Naive thymus-derived CD8-positive, alpha-beta T cell (primary cell): Measurements from ENCODE around the gene STX16. TPM values are rescaled to one million over a fixed set of nuclear protein-coding genes. Genes with fewer than 3 reads are reported as not detected.

Experiments
- ATAC-seq, 2 donors: fragments of 150-1000 bp; cut with Tn5 transposase in 1 of 2; sonication (Bioruptor Pico), chemical (Tn5 transposase) in 1 of 2; 1 replicate in 1 of 2; 2 replicates in 1 of 2; pipeline ENCODE4 v1.10.0; 2021; ENCODE audit warnings: mild to moderate bottlenecking in 2 of 2, moderate library complexity in 2 of 2
- POLR2A ChIA-PET: fragments of 350-600 bp; sonication (Branson Sonifier 250); formaldehyde crosslinking; loops from one replicate; lab custom pipeline; 2021; ENCODE audit warnings: antibody characterized with exemption; lab: Charles Lee
- DNase-seq, 10 donors: peaks; one replicate each; pipeline versions ENCODE4 v3.0.0 to v3.0.0-alpha.2; 2020 to 2022
- H3K27ac Mint-ChIP-seq, 10 donors: one replicate each; pipeline ENCODE4 v1.8.0; 2020 to 2022; ENCODE audit warnings: mild to moderate bottlenecking in 10 of 10, mixed read lengths in 10 of 10, moderate library complexity in 4 of 10, inconsistent platforms in 1 of 10
- H3K27me3 Mint-ChIP-seq, 5 donors: one replicate each; pipeline ENCODE4 v1.8.0; 2021 to 2022; ENCODE audit warnings: mixed read lengths in 5 of 5
- H3K36me3 Mint-ChIP-seq, 3 donors: one replicate each; pipeline ENCODE4 v1.8.0; 2020 to 2022; ENCODE audit warnings: mixed read lengths in 3 of 3, mild to moderate bottlenecking in 2 of 3, inconsistent platforms in 1 of 3
- H3K4me1 Mint-ChIP-seq, 4 donors: one replicate each; pipeline ENCODE4 v1.8.0; 2021 to 2022; ENCODE audit warnings: mixed read lengths in 4 of 4
- H3K4me3 Mint-ChIP-seq, 10 donors: one replicate each; pipeline ENCODE4 v1.8.0; 2020 to 2022; ENCODE audit warnings: mild to moderate bottlenecking in 10 of 10, mixed read lengths in 10 of 10, moderate library complexity in 6 of 10, inconsistent platforms in 1 of 10
- H3K9me3 Mint-ChIP-seq, 9 donors: one replicate each; pipeline ENCODE4 v1.8.0; 2020 to 2022; ENCODE audit warnings: mixed read lengths in 9 of 9, mild to moderate bottlenecking in 3 of 9, inconsistent platforms in 1 of 9, moderate library complexity in 1 of 9
- polyA plus RNA-seq, 3 donors: library from polyadenylated mRNA; unstranded; fragments of 300-500 nt; fragmentation: Illumina TruSeq; gene quantifications; one replicate each; pipeline ENCODE4 v1.2.3, GENCODE V29; 2021
- total RNA-seq, 8 experiments: library from RNA in 2 of 8; stranded (reverse) in 2 of 8; gene quantifications; one replicate each; pipeline ENCODE4 v1.2.3 and lab custom pipeline; 2021 to 2026

Gene STX16
- total and polyA plus RNA-seq, 5 experiments from 2014 or later: 23.2 to 205 (median 35.9) TPM

DNA sequence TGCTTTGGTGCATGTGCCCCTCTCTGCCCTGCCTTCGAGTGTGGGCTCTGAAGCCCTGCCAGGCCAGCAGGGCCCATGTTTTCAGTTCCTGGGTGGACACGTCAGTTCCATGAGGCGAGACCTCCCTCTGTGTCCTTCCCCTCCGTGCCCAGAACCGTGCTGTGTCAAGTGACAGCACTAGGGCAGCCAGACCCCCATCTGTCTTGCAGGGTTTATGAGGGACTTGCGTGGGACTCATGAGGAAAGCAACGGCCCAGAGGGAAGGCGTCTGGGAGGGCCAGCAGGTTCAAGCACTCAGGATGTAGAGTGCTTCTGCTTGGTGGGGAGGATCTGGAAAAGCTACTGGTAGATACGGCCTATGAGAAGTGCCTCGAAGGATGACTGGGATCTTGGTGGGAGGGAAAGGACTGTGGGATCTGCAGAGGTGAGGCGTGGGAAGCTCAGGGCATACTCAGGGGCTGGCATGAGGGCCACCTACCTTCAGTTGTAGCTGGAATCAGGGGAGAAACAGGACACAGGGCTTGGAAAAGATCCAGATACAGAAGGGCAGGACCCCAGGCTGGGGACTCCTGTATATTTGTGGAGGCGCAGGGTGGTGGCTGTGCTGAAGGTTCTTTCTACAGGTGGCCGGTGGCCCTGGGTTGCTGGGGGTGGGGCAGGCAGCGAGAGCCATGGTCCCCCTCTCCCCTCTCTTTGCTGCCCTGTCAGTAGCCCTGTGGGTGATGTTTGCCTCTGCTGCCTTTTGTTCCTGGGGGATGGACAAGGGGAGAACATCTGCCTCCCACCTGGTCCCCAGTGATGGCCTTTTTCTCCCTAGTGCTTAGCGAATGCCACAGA is 47.0 kb downstream of the STX16 start:
- Mint-ChIP-seq H3K36me3 (peaks cover 0 to 22% (median 9%) of the 10 kb centered on the region in 3 donors), H3K27me3 (no peaks in the 10 kb centered on the region), H3K4me1 (peaks cover 2 to 16% (median 11%) of the 10 kb centered on the region in 4 donors), H3K4me3 (no peak overlapping the region), H3K9me3 (no peaks in the 10 kb centered on the region), H3K27ac (peak overlapping the region in 2 of 10 donors; percentile 1 to 40)
- peak in 1 of 10 donors; percentile 51 for DNase-seq
- POLR2A ChIA-PET: interaction anchor here (2.1 kb wide), 1 partner anchor 47 kb away, joined by 12 read pairs; the partner anchor contains the start of gene STX16
- no peak for ATAC-seq

DNA sequence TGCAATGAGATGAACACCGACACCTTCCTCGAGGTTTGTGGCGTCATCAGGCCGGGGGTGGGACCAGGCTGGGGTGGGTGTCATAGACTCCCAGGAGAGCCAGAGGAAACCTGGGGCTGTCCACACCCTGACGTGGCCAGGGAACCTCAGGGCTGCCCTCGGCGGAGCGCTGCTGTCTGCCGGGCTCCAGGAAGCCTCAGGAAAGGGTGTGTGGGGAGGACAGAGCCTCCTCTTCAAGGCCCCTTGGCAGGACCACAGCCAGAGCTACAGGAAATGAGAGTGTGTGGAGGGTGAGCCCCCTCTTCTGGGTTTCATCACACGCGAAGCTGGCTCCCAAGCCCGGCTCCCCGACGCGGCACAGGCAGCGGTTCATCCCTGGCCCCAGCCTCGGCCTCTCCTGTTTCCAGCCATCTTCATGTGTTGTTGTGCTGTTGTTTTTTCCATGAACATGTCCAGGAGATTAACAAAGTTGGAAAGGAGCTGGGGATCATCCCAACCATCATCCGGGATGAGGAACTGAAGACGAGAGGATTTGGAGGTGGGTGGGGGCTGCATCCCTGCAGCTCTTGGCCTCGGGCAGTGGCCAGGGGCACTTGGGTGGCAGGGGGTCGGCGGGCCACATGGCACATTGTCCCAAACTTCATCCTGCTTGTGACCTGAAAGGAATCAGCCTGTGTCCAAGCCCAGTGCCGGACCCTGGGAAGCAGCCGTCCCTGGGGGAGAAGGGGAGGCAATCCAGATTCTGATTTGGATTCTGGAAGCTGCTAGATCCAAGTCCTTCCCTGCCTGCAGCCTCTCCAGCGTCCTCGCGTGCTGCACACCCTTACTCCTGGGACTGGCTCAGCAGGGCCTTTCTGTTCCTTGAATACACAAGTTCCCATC is 47.9 kb downstream of the STX16 start:
- no peak for ATAC-seq
- H3K27me3 Mint-ChIP-seq: no peaks in the 10 kb centered on the region
- H3K9me3 Mint-ChIP-seq: no peaks in the 10 kb centered on the region
- peaks cover 0 to 31% (median 17%) of the 10 kb centered on the region in 3 donors for H3K36me3 Mint-ChIP-seq
- peak overlapping the region in 1 of 10 donors; percentile 1 for H3K27ac Mint-ChIP-seq
- DNase-seq: peak in 1 of 10 donors; percentile 50
- H3K4me1 Mint-ChIP-seq: peaks cover 0 to 9% (median 5%) of the 10 kb centered on the region in 4 donors
- no peak overlapping the region for H3K4me3 Mint-ChIP-seq
- POLR2A ChIA-PET: no interaction called here

DNA sequence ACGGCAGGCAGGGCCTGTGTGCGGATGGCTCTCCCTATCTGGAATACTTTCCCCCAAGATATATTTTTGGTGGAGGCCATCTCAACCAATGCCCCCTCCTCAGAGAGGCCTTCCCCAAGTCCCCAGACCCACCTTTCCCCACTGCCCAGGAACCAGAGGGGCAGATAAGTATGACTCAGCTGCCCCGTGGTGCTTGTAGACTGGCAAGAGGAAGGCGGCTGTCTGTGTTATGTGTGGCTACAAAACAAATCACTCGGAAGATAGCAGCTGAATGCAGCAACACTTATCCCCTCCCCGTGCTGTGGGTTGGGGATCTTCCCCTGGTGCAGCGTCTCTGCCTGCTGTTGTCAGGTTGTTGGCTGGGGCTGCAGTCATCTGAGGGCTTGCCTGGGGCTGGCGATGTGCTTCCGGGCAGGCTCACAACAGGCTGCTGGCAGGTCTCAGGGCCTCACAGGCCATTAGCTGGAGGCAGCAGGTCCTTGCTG is 48.6 kb downstream of the STX16 start:
- Mint-ChIP-seq H3K4me3 (no peak overlapping the region), H3K4me1 (peaks cover 2 to 6% (median 5%) of the 10 kb centered on the region in 4 donors)
- POLR2A ChIA-PET: no interaction called here

DNA sequence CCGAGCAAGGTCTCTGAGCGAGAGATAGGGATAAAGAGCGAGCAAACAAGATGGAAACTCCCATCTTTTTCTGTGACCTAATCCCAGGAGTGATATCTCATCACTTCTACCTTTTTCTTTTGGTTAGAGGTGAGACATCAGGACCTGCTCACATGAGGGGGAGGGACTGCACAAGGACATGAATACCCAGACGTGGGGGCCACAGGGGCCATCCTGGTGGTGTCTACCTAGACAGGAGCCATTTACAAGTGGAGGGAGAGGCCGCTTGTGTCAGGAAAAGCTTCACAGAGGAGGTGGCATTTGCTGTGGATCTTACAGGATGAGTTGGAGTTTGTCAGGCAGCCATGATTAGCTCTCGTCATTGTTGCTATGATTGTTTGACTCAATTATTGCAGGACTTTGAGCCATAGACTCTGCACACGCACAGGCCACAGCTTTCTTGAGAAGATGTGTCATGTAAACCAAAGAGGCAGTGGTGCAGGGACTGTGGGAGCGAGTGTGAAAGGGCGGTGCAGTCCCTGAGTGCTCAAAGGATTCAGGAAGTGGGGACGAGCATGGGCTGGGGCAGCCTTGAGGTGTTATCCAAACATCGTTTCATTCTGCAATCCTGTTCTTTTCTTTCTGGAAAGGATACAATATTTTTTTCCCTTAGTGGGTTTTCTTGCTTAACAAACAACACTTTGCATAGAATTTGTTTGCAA is 49.2 kb downstream of the STX16 start:
- no peaks in the 10 kb centered on the region for H3K9me3 Mint-ChIP-seq
- DNase-seq (peak in 1 of 10 donors; percentile 22), ATAC-seq (no peak)
- H3K36me3 Mint-ChIP-seq: peaks cover 3 to 42% (median 19%) of the 10 kb centered on the region in 3 donors
- H3K27me3 Mint-ChIP-seq: no peaks in the 10 kb centered on the region
- H3K27ac Mint-ChIP-seq: peak overlapping the region in 4 of 10 donors; percentile 34 to 63 (median 54)
- POLR2A ChIA-PET: no interaction called here
- no peak overlapping the region for H3K4me3 Mint-ChIP-seq
- H3K4me1 Mint-ChIP-seq: peaks cover 2 to 6% (median 5%) of the 10 kb centered on the region in 4 donors

More for the DNA sequence above, 48.6 kb downstream of the STX16 start:
- DNase-seq (peak in 1 of 10 donors; percentile 57), ATAC-seq (no peak)
- no peaks in the 10 kb centered on the region for H3K9me3 Mint-ChIP-seq
- H3K27ac Mint-ChIP-seq: no peak overlapping the region
- peaks cover 1 to 36% (median 19%) of the 10 kb centered on the region in 3 donors for H3K36me3 Mint-ChIP-seq
- H3K27me3 Mint-ChIP-seq: no peaks in the 10 kb centered on the region

DNA sequence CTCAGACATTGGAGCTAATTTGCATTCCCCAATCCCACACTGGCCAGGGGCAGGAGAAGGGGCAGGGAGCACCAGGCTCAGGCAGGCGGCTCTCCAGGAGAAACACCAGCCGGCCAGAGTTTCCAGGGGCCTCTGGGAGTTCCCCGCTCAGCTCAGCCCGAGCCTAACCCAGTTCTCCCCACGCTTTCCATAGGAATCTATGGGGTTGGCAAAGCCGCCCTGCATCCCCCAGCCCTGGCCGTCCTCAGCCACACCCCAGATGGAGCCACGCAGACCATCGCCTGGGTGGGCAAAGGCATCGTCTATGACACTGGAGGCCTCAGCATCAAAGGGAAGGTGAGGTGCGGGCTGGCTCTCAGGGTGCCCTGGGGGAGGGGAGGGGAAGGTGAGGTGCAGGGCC is 49.7 kb downstream of the STX16 start:
- Mint-ChIP-seq H3K9me3 (no peaks in the 10 kb centered on the region), H3K4me3 (no peak overlapping the region), H3K27ac (no peak overlapping the region), H3K4me1 (peaks cover 2 to 6% (median 5%) of the 10 kb centered on the region in 4 donors), H3K36me3 (peaks cover 3 to 48% (median 19%) of the 10 kb centered on the region in 3 donors), H3K27me3 (no peaks in the 10 kb centered on the region)
- ATAC-seq: no peak
- POLR2A ChIA-PET: no interaction called here
- peak in 1 of 10 donors; percentile 32 for DNase-seq

DNA sequence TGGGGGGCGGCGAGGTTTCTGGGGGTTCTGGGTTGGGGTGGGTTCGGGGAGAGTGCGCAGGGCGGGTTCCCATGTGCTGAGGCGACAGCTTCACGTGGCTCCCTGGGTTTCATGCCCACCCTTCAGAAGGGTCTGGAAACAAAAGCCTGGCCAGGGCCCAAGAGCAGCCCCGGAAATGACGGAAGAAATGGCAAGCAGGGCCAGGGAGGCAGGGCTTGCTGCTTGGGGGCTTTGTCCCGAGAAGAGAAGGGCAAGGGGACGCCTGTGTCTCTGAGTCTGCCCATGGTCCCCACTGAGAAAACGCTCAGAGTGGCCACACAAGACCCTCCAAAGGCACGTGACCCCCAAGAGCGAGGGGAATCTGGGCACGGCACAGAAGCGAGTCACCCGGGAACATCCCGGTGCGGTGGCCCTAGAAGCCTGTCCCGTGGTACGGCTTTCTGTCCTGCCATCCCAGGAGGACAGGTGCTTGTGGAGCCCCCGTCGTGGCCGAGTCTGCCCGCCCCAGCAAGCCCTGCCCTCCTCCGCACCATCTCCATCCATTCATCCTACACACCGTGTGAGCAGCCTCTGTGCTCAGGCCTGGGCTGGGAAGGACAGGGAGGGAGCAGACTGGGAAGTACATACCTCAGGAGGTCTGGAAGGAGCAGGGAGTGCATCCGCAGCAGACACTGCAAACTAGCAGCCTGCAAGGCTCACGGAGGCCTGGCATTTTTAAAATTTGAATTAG is 50.5 kb downstream of the STX16 start:
- no peak for ATAC-seq
- peak in 1 of 10 donors; percentile 61 for DNase-seq
- H3K9me3 Mint-ChIP-seq: no peaks in the 10 kb centered on the region
- no peak overlapping the region for H3K4me3 Mint-ChIP-seq
- no peaks in the 10 kb centered on the region for H3K27me3 Mint-ChIP-seq
- H3K4me1 Mint-ChIP-seq: peaks cover 2 to 6% (median 5%) of the 10 kb centered on the region in 4 donors
- H3K36me3 Mint-ChIP-seq: peaks cover 3 to 49% (median 19%) of the 10 kb centered on the region in 3 donors
- H3K27ac Mint-ChIP-seq: no peak overlapping the region
- POLR2A ChIA-PET: no interaction called here

DNA sequence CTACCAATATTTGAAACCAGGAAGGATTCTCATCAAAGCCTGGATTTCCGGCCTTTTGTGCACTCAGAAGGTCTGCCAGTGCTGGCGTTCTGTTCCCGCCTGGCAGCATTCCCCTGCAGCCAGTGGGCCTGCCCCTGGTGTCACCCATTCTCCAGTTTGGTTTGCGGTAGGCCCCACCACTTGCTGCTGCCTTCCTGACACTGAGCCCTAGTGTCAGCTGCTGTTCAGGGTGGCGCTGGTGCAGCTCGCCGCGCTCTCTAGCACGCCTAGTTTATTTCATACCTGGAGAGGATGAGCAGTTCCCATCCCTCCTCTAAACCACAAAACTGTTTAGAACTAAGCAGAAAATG is 51.1 kb downstream of the STX16 start:
- H3K9me3 Mint-ChIP-seq: no peaks in the 10 kb centered on the region
- H3K36me3 Mint-ChIP-seq: peaks cover 3 to 45% (median 19%) of the 10 kb centered on the region in 3 donors
- H3K4me3 Mint-ChIP-seq: no peak overlapping the region
- POLR2A ChIA-PET: no interaction called here
- ATAC-seq: no peak
- H3K27me3 Mint-ChIP-seq: no peaks in the 10 kb centered on the region
- DNase-seq: peak in 1 of 10 donors; percentile 15
- no peak overlapping the region for H3K27ac Mint-ChIP-seq
- peaks cover 2 to 6% (median 5%) of the 10 kb centered on the region in 4 donors for H3K4me1 Mint-ChIP-seq

DNA sequence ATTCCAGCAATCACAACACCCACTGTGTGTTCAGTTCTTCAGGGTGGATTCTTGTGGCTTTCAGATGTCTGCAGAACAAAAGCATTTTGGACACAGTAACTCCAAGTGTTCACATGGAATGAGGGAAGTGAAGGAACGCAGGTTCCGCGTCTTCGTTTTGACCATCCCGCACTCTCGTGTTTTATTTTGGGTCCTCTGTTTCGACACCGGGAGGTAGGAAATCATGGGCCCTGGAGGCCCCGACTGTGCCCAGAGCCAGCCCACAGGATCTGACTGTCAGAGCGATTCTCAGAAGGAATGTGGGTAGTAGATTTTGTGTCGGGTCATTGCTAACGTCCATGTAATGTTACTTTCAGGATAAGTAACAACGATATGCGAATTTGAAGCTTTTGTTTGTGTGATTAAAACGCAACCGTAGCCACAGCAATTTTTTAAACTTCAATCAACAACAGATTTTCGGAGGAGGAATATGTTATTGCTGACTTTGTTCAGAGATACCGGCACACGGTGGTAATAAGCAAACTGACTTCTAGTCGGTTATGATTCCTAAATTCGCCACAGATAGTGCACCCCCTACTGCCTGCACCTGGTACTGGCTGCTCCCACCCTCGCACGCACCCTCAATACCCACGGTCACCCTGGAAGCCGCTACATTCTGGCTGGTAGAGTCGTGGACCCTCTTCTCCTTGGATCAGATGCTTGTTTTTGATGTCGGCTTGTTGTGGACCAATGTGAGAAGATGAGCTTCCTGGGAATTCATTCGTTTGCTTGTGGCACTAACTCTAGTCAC is 52.0 kb downstream of the STX16 start:
- Mint-ChIP-seq H3K27me3 (no peaks in the 10 kb centered on the region), H3K4me3 (no peak overlapping the region), H3K36me3 (peaks cover 3 to 41% (median 19%) of the 10 kb centered on the region in 3 donors), H3K9me3 (no peaks in the 10 kb centered on the region), H3K4me1 (peaks cover 2 to 4% (median 3%) of the 10 kb centered on the region in 4 donors), H3K27ac (peak overlapping the region in 1 of 10 donors; percentile 40)
- ATAC-seq: no peak
- POLR2A ChIA-PET: no interaction called here
- peak in 2 of 10 donors; percentile 17 to 45 for DNase-seq

DNA sequence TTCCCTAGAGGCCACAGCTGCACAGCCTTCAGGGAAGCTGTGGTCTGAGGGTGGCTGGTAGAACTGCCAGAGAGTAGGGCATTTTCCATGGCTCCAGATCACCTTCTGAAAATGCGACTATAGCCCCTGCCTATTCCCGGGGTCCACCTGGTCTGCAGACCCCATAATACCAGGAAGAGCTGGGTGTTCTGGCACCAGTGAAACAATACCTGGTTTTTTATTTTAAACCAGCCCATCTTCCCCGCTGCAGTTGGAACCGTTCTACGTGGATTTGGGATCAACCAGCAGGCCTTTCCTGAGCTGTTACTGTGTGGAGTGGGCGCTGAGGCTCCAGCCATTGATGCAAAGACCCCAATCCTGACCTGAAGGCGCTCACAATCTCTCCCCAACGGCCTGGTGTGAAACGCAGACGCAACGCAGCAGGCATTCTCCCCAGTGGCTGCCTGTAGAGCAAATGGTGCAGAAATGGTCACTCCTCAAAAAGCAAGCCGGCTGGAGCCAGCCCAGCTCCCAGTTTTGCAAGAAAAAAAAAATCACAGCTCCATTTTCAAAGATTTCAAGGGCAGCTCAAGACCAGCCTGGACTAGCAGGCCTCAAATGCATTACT is 52.8 kb downstream of the STX16 start:
- POLR2A ChIA-PET: no interaction called here

DNA sequence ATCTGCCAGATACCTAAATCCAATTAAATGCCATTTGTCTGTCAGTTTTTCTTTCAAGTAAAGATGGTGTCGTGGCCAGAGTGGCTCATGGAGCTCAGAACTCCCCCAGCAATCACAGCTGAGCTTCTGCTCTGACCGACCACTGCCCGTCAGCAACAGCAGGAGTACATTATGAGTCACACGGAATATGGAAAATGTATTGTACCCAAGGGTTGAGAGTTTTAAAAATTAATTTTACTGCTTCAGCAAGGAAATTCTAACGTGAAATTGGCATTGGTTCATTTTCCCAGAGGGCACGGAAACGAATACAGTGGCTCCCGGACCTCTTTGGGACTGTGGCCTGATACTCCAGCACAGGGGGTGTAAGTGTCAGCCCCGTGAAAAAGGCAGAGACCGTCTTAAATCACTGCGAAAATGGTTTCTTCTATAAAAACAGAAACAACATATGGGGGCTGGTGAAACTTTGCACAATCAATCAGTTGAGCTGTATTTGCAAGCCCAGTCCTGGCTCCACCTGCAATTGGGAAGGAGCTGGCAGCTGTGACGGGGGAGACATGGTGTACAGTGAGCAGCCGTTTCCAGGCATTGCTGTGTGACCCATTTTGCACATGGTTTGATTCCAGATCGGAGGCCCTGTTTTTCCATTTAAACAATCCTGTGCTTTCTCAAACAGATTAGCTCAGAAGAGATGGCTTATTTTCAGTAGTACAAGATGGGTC is 54.3 kb downstream of the STX16 start:
- Mint-ChIP-seq H3K4me1 (peaks cover 0 to 3% (median under 1%) of the 10 kb centered on the region in 4 donors), H3K27ac (peak overlapping the region in 3 of 10 donors; percentile 24 to 71 (median 41)), H3K27me3 (no peaks in the 10 kb centered on the region), H3K4me3 (no peak overlapping the region), H3K9me3 (no peaks in the 10 kb centered on the region), H3K36me3 (peaks cover 3 to 40% (median 18%) of the 10 kb centered on the region in 3 donors)
- POLR2A ChIA-PET: no interaction called here
- DNase-seq (peak in 1 of 10 donors; percentile 10), ATAC-seq (no peak)

More for the DNA sequence above, 52.8 kb downstream of the STX16 start:
- Mint-ChIP-seq H3K4me3 (no peak overlapping the region), H3K9me3 (no peaks in the 10 kb centered on the region), H3K4me1 (peaks cover 0 to 4% (median 2%) of the 10 kb centered on the region in 4 donors), H3K36me3 (peaks cover 3 to 40% (median 19%) of the 10 kb centered on the region in 3 donors), H3K27ac (no peak overlapping the region), H3K27me3 (no peaks in the 10 kb centered on the region)
- DNase-seq (peak in 2 of 10 donors; percentile 9 to 40), ATAC-seq (no peak)
